NCI-H128 (cell line): Measurements from ENCODE around the gene MYOM3.
A peak's percentile ranks its signal among the peaks of the same experiment; 100 is the strongest.
"Not testable (repeated sequence)": the region's sequence is repeated elsewhere in the genome, so short reads cannot be mapped to it uniquely, and the experiment has no call there.

Experiments
- DNase-seq: peaks from one replicate; lab custom pipeline; 2025; ENCODE audit not compliant: unreplicated experiment; lab: John Stamatoyannopoulos, UW

The MYOM3 gene

GRCh38 chr1:24074817-24075589, 36.9 kb downstream of the MYOM3 start:
- no peak for DNase-seq

GRCh38 chr1:24074196-24074595, 37.7 kb downstream of the MYOM3 start:
- no peak for DNase-seq

DNA sequence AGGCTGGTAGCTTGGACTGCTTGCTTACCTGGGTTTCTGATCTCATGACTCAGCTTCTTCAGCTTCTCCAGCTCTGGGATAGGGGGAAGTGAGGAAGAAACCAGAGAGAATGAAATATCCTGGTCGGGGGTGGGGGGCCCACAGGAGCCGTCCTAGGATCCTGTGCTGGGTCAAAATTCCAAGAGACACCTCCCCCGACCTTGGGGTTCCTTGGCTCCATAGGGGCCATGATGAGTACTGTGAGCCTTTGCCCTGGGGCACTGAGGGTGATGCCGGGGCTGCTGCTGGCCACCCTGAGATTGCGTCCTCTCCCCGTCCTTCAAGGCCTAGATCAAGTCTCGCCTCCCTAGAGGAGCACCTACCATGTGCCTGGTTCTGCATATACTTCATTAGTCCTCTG, 40.0 kb downstream of the MYOM3 start:
- DNase-seq, result no peak

GRCh38 chr1:24070821-24071393, 41.0 kb downstream of the MYOM3 start:
- DNase-seq, result peak; percentile 70

GRCh38 chr1:24069817-24070216, 42.1 kb downstream of the MYOM3 start:
- DNase-seq, result no peak

DNA sequence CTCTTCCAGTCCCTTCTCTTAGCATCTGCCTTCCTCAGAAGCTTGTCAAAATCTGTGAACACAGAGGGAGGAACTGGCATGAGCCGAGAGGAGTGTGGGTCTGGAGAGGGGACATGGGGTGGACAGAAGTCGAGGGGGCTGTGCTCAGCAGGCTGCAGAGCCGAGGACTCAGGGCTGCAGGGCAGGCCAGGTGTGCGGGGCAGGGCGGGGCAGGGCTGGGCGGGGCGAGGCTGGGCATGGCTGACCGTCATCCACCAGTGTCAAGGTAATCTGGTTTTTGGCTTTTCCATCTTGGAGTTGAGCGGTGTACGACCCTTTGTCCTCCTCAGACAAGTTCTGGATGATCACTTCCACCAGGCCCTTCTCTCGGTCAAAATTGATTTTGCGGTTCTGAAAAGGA, 44.0 kb downstream of the MYOM3 start:
- no peak for DNase-seq

DNA sequence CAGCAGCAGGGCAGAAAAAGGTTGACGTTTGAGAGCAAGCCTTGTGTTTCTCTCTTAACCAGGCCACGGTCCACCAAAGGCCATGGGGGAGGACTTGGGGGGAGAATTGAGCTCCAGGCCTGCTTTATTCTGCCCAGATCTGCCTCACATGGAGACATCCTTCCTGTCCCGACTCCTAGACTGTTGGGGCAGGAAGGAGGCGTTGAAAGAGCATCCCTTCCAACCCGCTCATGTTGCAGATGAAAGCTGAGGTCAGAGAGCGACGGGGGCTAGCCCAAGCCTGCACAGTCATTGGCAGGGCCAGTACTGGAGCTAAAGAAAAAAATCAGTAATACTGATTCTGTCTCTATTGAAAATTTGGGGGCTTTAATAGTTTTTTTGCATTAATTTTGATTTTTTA, 46.6 kb downstream of the MYOM3 start:
- no peak for DNase-seq

- DNase-seq, result no peak
Measured at GRCh38 chr1:24062221-24062620, 49.7 kb downstream of the MYOM3 start.

DNA sequence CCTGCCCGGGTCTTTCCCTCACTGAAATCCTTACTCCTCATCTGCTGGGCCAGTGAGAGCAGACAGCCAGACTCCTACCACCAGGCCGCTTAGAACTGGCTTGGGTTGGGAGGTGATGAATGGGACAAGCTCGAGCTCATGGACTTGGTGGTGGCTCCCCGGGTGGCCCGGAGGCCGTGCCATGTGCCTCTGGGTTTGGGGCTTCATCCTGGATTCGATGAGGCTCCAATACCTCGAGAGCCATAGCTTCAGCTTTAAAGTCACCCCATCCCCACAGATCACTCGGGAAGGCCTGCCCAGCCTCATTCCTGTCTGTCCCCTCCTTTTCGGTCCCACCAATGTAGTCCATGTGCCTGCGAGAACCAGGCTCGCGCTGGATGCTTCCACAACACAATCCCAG, 51.5 kb downstream of the MYOM3 start:
- DNase-seq, result no peak

DNA sequence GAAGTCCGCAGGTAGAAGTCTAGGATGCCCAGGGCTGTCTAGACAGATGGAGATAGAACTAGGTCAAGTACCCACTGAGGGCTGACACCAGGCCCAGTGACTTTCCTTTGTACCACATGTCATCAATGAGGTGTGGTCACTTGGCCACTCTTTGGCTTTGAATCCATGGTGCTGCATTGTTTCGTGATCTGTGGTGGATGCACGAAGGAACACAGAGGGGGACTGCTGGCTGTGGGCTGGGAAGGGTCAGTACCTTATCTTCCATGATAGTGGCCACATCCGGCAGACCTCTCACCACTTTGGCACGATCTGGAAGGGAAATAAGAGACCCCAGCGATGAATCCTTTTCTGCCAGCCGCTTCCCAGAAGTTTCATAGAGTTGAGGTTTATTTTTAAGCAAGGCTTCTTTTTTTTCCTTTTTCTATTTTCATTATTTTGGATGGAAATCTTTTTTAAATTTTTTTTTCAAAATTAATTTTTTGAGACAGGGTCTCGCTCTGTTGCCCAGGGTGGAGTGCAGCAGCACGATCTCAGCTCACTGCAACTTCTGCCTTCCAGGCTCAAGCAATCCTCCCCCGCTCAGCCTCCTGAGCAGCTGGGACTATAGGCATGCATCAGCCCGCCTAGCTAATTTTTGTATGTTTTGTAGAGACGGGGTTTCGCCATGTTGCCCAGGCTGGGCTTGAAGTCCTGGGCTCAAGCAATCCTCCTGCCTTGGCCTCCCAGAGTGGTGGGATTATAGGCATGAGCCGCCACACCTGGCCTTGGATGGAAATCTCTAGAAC, 53.1 kb downstream of the MYOM3 start:
- DNase-seq, result no peak

DNA sequence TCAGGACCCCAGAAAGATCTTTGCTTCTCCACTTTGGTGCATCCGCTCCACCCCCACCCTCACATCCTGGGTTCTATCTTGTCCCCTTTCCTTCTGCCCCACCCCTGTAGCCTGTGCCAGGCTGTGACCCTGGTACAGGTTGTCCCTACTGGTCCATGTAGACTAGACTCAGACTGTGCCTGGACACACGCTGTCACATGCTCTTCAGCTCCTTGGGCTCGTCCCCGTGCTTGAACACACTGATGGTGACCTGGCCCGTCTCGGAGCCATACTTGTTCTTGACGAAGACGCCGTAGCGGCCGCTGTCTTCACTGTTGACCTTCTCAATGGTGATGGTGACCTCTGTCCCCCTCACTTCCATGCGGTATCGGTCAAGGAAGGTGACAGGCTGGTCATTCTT, 54.8 kb downstream of the MYOM3 start:
- DNase-seq, result no peak

- no peak for DNase-seq
Measured at GRCh38 chr1:24055681-24056080, 56.3 kb downstream of the MYOM3 start.

DNA sequence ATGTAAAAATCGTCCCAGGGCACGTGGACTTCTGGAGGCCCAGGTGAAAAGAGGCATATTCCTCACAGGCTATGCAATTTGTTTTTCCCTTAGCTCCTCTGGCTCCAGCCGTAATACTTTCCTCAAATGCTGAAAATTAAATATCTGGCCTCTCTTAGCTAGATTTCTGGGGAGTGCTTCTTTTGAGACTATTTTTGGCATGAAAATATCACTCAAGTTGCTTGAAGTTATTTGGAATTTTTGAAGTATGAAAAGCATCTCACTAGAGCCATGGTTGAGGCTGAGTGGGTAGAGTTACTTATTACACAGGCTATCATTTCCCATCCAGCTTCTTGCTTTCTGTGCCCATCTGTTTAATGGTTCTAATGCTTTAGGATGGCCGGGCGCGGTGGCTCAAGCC, 59.7 kb downstream of the MYOM3 start:
- DNase-seq, result no peak

DNA sequence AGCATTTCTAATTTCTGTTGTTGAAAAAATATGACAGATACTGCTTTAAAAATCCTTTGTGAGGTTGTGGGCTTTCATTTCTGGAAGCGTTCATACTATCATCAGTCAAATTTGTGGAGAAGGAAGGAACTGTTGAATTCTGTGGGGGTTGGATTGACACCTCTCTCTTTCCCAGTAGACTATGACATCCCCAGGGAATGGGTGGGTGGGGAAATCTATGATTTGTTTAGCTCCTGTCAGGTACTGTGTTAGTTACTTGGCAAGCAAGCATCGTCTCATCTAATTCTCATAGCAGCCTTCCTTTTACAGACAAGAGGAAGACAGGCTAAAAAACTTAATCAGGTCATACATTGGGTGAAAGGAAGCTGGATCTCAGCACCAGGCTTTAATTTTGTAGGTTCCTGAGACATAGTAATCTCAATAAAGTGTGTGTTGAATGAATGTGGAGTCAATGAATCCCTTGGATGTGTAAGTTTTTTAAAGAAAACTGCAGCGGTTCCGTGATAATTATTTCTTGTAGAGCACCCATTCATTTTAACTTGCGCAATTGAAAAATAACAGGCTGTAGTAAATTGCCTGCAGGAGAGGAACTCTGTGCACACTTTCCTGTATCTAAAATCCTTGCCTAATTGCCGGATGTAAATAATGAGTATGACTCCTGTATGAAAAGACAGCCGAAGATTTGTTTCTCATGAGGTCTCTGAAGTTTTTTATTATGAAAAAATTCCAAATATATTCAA, 60.6 kb downstream of the MYOM3 start:
- DNase-seq, result no peak

- DNase-seq, result no peak
Measured at GRCh38 chr1:24049733-24050132, 62.2 kb downstream of the MYOM3 start.

DNA sequence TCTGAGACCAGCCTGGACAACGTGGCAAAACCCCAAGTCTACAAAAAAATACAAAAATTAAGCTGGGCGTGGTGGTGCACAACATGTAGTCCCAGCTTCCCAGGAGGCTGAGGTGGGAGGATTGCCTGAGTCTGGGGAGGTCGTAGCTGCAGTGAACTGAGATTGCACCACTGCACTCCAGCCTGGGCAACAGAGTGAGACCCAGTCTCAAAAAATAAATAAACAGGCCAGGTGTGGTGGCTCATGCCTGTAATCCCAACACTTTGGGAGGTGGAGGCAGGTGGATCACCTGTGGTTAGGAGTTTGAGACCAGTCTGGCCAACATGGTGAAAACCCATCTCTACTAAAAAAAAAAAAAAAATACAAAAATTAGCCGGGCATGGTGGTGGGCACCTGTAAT, 63.0 kb downstream of the MYOM3 start:
- not testable (repeated sequence) for DNase-seq

DNA sequence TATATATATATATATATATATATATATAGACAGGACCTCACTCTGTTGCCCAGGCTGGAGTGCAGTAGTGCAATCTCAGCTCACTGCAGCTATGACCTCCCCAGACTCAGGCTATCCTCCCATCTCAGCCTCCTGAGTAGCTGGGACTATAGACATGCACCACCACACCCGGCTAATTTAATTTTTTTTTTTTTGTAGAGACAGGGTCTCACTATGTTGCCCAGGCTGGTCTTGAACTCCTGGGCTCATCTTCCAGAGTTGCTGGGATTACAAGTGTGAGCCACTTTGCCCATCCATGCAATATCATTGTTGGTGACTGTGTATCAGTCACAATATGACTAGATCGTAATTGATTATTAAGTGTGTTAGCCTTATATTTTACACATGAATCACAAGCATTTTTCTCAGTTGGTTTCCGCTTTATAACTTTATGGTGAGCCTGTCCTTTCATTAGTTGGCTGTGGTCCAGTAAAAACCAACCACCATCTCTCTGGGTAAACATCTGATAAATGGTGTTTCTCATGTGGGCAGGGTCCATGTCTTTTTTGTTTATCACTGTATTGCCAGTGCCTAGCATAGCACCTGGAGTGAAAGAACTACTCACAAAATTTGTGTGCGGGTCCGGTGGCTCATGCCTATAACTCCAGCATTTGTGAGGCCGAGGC, 63.6 kb downstream of the MYOM3 start:
- DNase-seq, result no peak

- no peak for DNase-seq
Measured at GRCh38 chr1:24047110-24047477, 64.8 kb downstream of the MYOM3 start.

DNA sequence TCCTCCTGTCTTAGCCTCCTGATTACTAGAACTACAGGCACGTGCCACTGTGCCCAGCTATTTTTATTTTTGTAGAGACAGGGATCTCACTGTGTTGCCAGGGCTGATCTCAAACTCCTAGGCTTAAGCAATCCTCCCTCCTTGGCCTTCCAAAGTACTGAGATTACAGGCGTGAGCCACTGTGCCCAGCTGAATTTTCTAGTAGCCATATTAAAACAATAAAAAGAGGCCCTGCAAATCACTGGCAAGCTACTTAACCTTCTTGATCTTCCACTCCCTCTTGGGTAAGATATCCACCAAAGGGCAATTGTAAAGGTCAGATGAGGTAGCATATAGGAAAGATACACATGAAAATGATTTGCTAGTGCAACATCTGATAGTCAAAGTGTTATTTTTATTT, 66.2 kb downstream of the MYOM3 start:
- no peak for DNase-seq

- not testable (repeated sequence) for DNase-seq
Measured at GRCh38 chr1:24044672-24045071, 67.3 kb downstream of the MYOM3 start.
